Measurements from ENCODE around the gene RCAN2.

GRCh38 chr6:46222286-46222685, 269.0 kb downstream of the RCAN2 start:
- TF ChIP-seq POLR2AphosphoS5 (IDR thresholded peaks at IDR 0.05; ENCODE audit: low read depth, low read length) (no peak), TAF1 (IDR thresholded peaks at IDR 0.05; ENCODE audit: borderline replicate concordance, insufficient read depth, low read length) (no peak), SIN3A (IDR thresholded peaks at IDR 0.05; ENCODE audit: borderline replicate concordance, insufficient read depth, low read length) (no peak), FOXP2 (optimal IDR thresholded peaks at IDR 0.05; ENCODE audit: borderline replicate concordance, extremely low read depth, extremely low read length, insufficient read depth) (no peak)
- TF ChIP-seq, protein P1, sequence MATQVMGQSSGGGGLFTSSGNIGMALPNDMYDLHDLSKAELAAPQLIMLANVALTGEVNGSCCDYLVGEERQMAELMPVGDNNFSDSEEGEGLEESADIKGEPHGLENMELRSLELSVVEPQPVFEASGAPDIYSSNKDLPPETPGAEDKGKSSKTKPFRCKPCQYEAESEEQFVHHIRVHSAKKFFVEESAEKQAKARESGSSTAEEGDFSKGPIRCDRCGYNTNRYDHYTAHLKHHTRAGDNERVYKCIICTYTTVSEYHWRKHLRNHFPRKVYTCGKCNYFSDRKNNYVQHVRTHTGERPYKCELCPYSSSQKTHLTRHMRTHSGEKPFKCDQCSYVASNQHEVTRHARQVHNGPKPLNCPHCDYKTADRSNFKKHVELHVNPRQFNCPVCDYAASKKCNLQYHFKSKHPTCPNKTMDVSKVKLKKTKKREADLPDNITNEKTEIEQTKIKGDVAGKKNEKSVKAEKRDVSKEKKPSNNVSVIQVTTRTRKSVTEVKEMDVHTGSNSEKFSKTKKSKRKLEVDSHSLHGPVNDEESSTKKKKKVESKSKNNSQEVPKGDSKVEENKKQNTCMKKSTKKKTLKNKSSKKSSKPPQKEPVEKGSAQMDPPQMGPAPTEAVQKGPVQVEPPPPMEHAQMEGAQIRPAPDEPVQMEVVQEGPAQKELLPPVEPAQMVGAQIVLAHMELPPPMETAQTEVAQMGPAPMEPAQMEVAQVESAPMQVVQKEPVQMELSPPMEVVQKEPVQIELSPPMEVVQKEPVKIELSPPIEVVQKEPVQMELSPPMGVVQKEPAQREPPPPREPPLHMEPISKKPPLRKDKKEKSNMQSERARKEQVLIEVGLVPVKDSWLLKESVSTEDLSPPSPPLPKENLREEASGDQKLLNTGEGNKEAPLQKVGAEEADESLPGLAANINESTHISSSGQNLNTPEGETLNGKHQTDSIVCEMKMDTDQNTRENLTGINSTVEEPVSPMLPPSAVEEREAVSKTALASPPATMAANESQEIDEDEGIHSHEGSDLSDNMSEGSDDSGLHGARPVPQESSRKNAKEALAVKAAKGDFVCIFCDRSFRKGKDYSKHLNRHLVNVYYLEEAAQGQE (IDR thresholded peaks at IDR 0.05; ENCODE audit: insufficient read depth in 1 of 2, low read depth in 2 of 2, low read length in 2 of 2) = no peak

All from PFSK-1 (cell line).